Colon (tissue), 2 donors: Measurements from ENCODE around the gene CFAP46.
"Not testable (repeated sequence)": the region's sequence is repeated elsewhere in the genome, so short reads cannot be mapped to it uniquely, and the experiment has no call there.

Experiments
- FAIRE-seq: peaks from 2 replicates; lab custom pipeline; 2012; peaks lifted over from hg19 to GRCh38; lab: Jason Lieb, UNC
- donor health status: control.
- donor health status: control.

Gene CFAP46

DNA sequence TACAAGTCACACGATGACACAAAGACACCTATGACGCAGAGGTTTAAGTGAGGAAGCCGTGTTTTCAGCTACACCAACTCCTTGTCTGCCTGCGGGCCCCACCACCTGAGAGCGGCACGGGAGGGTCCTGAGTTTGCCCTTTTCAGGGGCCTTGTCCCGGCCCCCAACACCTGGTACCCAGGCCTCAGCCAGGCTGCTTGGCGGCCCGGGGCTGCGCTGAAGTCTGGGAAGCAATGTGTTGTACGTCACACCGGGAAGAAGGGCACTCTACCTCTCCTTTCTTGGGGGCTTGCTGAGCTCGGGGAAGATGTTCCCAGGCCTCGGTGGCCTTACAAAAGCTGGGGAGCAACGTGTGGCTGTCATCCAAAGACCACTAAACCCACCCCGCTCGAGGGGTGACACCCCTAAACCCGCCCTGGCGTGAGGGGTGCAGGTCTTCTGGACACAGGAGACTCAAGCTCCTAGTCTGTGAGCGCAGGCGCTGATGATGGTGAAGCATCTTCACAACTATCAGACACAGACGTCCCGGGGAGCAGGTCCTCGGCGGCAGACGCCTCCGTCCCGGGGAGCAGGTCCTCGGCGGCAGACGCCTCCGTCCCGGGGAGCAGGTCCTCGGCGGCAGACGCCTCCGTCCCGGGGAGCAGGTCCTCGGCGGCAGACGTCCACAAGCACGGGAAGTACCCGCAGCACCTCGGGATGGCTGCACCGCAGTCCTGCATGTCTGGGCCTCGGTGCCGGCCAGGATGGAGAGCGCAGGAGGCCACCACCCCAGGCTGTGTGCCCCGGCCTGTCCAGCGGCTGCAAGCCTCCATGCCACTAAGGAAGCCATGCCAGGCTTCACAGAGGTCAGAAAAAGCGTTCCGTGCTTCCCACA is 15.4 kb downstream of the CFAP46 start:
- FAIRE-seq = no peak

DNA sequence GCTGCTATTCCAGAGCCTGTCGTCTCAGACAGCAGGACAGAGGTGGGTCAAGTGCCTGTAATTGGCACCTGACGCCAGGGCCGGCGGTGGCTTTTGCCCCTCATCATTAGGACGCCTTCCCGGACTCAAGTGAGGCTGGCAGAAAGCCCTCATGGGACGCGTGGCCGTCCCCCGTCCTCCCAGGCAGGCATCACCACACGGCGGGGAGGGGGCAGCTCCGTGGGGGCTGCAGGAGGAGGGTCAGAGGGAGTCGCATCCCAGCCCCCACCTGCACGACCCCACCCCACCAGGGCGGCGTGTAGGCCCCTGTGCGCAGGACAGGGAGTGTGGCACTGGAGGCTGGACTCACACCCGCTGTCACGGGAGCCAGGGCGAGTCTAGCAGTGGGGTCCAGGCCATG is 16.3 kb downstream of the CFAP46 start:
- no peak for FAIRE-seq

DNA sequence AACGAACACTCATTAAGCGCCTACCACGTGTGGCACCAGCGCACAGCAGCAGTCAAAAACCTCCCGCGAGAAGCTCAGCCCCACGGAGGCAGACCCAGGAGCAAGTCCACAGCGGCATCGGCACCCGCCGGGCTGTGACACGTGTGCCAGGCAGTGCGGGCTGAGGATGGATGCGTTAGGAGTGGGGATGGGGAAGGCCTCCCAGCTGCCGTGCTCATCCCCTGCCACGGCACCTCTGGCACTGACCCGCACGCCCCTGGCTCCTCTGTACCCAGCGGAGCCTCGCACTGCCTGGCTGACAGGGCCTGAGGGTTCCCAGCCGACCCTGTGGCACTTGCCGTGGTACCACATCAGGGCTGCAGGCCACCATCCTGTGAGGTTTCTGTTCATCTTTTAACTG is 16.8 kb downstream of the CFAP46 start:
- no peak for FAIRE-seq

DNA sequence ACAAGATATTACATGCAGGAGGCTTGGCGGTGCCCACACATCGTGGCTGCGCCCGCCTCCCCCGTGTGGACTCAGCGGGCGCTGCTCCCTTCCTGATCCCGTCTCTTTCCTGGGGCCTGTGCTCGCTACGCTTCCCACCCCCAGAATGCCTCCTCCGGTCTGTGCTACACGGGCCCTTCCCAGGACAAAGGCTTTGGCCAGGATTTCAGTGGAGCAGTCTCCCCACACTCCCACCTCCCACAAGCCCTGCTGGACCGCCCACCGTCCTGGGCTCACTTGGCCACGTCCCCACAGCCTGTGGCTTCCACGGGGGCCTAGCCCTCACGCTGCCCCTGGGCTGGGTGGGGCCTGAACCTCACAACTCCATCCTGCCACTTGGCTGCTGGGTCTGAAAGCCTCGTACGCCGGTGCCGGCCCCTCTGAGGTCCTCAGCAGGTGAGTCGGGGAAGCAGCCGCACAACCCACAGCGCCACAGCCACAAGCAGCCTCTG is 17.3 kb downstream of the CFAP46 start:
- FAIRE-seq = no peak

DNA sequence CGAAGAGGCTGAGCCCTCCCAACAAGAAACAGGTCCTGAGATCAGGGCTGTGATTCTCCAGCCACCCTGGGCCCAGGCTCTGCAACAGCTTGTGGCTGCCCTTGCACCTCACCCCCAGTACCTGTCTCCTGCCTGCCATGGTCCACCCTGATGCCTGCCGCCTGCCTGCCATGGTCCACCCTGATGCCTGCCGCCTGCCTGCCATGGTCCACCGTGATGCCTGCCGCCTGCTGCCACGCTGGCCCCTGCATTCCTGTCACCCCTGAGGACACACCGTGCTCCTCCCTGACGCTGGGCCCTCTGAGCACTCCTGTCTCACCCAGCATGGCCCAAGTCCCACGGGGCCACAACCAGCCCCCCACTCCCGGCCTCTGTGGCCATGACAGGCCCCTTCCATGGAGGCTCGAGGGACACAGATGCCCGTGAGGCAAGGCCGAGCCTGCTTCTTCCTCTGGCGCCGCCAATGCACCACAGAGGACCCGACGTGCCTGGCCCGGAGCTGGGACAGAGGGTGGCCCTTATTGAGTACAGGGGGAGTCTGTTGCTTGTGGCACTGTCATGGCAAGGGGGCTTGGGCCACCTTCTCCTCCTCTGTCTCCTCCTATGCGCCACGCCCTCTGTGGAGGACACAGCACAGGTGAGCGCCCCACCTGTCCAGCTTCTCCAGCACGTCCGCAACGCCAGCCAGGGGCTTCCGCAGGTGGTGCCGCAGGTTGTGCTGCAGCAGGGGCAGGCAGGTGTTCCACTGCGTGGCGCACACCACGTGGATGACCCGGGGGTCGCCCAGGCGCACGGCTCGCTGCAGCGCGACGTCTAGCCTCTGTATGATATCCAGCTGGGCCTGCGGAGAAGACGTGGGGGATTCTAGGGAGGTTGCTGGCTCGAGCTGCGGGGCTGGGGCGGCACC is 18.1 kb downstream of the CFAP46 start:
- FAIRE-seq = no peak

DNA sequence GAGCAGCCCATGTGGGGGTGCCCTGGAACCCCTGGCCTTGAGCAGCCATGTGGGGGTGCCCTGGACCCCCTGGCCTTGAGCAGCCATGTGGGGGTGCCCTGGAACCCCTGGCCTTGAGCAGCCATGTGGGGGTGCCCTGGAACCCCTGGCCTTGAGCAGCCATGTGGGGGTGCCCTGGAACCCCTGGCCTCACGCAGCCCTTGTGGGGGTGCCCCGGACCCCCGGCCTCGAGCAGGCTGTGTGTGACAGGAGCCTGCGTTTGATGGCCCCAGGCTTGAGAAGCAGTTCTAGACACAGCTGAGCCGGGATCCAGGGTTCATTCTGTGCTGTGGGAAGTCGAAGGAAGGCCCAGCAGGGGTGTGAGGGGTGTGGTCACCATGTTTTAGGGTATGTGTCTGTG is 19.0 kb downstream of the CFAP46 start:
- not testable (repeated sequence) for FAIRE-seq

DNA sequence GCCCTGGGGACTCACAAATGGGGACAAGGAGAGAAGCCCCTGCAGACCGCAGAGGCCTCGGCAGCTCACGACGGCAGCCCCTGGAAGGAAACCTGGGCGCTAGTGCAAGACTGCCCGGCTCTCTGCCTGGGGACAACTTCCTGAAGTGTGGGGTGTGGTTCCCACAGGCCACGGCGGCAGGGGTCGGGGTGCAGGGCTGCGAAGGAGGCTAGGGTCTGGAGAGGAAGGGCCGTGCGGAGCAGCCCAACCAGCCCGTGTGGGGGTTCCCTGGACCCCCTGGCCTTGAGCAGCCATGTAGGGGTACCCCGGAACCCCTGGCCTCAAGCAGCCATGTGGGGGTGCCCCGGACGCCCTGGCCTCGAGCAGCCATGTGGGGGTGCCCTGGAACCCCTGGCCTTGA is 19.5 kb downstream of the CFAP46 start:
- no peak for FAIRE-seq

DNA sequence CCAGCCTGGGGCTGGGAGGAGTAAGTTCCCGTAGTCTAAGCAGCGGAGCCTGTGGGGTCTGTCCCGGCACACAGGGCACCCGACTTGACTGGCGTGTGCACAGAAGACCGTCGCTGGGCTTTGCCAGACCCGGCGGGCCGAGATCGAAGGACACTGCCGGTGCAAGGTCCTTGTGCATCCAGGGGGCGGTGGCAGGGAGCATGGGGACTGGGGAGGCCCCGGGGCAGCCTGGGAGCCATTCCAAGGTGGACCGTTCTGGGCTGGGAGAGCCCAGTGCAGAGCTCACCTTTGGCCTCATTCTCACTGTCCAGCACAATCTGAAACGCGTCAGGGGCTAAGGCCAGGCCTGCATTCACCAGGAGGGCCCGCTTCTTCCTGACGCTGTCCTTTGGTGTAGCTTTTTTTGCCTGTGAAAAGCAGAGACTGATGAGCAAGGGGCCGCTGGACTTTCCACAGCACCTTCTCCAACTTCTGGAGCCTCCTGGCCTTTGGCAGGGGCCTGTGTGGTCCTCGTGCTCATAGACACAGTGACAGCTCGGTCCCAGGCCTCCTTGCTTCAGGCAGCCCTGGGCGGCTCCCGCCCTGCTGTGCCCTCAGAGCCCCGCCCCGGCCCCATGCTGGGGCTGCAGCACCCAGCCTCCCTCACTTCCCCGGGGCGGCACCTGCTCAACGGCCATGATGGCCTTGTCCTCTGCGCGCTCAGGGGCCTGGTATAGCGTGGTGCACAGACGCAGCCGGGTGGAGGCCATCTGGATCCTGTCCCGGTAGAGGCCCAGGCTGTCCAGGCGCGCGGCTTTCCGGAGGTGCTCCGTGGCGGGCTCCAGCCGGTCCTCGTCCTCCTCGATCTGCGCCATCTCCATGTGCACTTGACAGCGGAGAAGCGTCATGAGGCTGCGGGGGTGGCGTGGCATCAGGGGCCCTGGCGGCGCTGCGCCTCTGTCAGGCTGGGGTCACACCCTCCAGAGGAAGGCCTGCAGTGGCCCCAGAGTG is 20.3 kb downstream of the CFAP46 start:
- FAIRE-seq = no peak

DNA sequence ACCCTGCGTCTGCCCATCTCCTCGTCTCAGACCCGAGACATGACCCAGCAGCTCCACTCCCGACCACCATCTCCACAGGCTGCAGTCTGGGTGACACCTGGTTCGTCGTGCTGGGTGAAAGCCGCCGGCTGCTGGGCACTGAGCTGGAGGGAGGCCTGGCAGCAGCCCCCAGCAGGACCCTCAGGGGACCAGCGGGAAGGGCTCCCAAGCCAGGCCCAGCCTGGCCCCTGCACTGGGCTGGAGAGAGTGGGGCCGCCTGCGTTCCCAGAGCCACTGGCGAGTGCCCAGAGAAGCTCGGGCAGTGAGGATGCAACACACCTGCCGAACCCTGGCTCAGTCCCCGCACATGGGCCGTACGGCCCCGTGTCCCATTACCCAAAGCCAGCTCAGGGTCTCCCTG is 21.3 kb downstream of the CFAP46 start:
- FAIRE-seq = no peak

DNA sequence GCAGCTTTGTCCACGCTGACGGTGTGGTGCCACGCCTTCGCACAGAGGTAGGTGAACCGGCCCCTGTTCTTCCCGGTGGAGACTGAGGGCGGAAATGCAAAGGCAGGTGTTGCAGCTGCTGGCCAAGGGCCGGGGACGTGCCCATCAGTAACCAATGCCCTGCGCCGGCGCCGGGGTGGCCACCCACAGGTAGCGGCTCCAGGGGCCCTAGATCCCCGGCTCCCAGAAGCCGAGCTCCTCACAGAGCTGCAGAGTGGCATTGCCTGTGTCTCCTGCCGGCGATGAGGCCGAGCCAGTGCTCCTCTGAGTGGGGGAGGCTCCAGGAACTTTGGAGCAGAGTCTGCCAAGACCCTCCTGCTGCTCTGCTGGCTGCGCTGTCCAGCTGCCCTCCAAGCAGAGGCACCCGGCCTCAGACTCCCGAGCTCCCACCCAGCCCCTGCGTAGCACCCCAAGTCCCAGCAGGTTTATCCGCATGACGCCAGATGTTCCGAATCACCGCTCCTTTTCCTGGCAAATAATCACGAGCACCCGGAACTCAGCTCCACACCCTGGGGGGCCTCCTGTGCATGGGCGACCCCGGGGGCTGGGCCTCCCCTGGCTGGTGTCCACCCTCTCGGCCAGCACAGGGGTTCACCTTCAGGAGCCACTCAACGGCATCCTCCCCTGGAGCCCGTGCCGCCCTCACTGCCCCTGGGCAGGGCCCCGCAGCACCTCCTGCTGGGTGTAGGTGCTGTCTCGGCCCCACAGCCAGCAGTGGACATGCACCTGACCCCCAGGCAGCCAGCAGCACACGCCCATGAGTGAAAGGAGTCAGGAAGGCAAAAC is 22.1 kb downstream of the CFAP46 start:
- FAIRE-seq = no peak

DNA sequence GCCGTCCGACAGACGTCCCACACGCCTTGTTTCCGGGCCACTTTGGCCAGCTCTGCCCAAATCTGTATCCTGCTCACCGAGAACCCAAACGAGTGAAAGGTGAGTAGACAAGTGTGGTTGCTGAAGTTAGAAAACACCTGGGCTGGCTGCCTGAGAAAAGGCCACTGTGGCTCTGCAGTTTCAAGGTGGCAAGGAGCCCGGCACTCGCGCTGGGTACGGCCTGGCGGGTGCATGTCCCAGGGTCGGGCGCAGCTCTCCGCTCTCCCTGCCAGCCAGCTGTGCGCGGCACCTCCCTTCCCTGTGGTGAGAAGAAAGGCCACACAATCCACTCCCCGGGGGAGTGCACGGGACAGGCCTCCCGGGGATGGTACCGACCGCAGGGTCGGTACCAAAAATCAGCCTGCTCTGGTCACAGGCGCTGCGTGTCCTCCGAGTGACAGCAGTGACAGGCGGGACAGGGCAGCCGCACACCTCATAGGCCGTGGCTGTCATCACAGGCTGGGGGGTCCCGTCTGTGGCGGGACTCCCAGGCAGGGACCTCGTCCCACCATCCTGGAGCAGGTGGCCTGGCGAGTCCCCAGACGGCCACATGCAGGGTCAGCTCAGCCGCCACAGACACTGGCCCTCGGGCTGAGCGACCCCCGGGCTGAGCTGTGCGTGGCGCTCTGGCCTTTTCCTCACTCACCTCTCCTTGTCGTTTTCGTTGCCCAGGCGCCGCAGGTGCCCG is 22.8 kb downstream of the CFAP46 start:
- no peak for FAIRE-seq

DNA sequence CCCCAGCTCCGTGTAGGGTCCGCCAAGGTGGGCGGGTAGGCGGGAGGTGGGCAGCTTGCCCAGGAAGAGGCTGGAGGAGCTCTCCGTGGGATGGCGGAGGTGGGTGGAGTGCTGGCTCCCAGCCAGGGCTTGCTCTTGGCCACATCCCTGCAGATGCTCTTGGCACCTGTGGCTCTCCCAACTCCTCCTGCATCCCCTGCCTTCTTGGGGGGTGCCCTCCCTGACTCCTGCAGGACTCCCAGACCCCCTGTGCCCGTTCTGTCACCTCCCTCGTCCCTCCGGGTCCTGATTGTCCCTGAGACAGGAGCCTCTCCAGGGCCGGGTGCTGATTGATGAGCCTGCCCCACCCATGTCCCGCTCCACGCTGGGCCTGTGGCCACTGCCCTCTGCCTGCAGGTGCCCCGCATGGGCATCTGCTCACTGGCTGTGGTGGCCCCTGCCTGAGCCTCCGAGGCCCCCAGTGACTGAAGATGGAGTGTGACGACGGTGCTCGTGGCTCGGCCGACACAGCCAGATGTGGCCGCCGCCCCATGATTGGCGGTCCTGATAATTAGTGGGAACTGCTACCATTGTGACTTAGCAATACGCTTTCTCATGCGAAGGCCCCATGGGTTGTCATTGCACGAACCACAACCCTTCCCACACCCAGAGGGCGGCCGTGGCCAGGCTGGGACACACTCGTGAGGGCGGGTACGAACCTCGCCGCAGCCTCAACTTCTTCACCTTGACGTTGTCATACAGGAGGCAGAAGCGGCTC is 23.6 kb downstream of the CFAP46 start:
- no peak for FAIRE-seq

DNA sequence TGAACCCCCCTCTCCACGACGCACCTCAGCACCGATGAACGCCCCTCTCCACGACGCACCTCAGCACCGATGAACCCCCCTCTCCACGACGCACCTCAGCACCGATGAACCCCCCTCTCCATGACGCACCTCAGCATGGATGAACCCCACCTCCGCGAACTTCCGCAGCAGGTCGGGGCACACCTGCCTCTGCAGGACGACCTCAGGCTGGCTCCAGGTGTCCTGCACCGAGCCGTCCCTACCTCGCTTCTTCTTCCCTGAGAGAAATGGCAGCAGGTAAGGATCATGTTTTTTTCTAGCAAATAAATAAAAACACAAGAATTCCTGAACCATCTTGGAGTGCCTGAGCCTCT is 24.1 kb downstream of the CFAP46 start:
- no peak for FAIRE-seq

DNA sequence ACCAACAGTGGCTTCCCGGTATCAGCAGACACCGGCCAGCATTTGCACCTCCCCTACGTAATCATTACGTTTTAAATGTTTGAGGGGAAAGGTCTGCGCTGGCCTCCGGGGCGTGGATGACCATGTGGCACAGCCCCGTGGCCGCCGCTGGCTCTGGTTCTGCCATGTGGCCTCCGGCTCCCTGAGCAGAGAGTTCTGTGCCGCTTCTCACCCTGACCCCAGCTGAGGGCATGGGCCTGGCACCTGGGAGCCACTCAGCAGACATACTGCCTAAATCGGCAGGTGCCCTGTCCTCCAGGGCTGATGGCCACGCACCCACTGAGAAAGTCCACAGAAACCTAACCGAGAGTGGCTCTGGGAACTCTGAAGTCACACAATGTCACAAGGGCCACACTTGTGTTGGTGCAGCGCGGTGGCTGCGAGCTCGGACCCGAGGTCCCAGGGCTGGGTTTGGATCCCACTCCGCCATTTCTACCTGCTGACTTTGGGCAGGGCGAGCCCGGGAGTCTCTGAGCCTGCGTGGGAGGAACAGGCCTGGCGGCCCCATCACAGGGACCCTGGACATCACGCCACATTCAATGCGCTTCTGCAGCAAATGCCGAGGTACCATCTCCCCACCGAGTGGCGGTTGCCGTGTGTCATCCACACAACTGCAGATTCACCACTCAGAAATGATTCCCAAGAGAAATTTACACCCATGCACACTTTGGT is 25.3 kb downstream of the CFAP46 start:
- FAIRE-seq = no peak

DNA sequence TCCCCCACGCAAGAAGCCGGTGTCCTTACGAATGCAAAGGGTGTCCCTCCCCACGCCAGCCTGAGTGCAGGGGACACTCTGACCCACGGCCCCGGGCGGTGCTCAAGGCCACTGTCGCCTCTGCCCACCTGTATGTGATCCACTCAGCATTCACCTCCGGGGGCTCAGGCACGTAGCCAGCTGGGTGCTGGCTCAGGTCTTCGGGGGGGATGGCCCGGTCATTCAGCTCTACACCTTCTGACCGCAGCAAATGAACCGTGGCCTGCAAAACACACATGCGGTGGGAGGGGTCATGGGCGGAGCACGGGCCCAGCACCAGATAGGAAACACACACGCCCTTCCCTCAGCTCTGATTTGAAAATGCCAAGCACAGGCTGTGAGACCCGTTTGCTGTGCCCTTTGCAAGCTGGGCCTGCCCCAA is 25.9 kb downstream of the CFAP46 start:
- FAIRE-seq = no peak

DNA sequence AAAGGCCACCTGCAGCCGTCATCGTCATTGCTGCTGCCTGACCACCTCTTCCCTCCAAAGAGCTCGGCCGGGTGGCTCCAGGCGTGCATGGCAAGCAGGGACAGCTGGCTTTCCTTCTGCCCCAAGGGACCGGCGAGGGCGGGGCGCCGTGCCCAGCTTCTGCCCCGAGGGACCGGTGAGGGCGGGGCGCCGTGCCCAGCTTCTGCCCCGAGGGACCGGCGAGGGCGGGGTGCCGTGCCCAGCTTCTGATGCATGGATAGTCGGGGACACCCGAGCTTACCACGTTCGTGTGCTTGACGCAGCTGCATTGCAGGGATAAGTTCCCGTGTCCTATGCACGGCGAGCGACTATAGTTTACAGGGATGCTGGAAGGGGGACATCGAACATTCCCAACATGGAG is 27.0 kb downstream of the CFAP46 start:
- no peak for FAIRE-seq

DNA sequence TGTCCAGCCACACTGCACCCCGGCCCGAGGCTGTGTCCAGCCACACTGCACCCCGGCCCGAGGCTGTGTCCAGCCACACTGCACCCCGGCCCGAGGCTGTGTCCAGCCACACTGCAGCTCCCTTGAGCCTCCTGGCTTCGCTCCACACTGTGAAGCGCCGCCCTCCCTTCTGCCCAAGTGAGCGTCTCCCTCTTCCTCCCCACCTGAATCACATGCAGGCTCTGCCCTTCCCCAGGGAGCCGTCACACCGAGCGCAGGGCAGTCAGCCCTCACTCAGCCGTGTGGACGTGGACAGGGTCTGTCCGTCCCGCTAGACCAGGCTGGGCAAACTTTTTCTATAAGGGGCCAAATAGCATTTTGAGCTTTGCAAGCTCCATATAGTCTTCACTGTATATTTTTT is 27.6 kb downstream of the CFAP46 start:
- no peak for FAIRE-seq

DNA sequence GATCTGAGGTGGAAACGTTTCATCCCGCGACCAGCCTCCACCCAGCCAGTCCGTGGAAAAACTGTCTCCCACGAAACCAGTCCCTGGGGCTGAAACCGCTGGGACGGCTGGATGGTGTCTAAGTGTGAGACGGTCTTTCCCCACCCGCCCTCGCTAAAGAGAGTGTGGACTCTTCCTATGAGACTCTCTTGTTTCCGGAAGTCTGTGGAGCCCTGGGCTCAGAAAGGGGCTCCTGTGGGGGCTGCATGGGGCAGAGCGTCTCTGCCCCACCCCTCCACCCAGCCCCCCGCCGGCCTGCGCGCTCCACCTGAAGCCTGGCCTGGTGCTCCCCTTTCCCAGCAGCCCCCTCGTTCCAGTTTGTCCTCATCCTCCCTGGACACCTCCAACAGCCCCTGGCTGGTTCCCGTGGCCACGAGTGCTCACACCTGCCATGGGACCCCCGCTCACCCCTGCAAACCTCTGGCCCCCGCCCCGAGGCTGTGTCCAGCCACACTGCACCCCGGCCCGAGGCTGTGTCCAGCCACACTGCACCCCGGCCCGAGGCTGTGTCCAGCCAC is 28.7 kb downstream of the CFAP46 start:
- no peak for FAIRE-seq
